Activated CD4-positive, CD25-positive, alpha-beta regulatory T cell treated with anti-CD3 and anti-CD28 coated beads, Interleukin-2, amount 50 U/mL, for 24 hours (primary cell): ENCODE results near the gene HARBI1.

Source experiments
- ATAC-seq, 2 donors: fragments of 150-1000 bp; cut with Tn5 transposase; one replicate each; pipeline ENCODE4 v1.10.0; 2021; ENCODE audit warnings: mild to moderate bottlenecking in 1 of 2, moderate library complexity in 1 of 2

HARBI1 gene, protein sequence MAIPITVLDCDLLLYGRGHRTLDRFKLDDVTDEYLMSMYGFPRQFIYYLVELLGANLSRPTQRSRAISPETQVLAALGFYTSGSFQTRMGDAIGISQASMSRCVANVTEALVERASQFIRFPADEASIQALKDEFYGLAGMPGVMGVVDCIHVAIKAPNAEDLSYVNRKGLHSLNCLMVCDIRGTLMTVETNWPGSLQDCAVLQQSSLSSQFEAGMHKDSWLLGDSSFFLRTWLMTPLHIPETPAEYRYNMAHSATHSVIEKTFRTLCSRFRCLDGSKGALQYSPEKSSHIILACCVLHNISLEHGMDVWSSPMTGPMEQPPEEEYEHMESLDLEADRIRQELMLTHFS

DNA sequence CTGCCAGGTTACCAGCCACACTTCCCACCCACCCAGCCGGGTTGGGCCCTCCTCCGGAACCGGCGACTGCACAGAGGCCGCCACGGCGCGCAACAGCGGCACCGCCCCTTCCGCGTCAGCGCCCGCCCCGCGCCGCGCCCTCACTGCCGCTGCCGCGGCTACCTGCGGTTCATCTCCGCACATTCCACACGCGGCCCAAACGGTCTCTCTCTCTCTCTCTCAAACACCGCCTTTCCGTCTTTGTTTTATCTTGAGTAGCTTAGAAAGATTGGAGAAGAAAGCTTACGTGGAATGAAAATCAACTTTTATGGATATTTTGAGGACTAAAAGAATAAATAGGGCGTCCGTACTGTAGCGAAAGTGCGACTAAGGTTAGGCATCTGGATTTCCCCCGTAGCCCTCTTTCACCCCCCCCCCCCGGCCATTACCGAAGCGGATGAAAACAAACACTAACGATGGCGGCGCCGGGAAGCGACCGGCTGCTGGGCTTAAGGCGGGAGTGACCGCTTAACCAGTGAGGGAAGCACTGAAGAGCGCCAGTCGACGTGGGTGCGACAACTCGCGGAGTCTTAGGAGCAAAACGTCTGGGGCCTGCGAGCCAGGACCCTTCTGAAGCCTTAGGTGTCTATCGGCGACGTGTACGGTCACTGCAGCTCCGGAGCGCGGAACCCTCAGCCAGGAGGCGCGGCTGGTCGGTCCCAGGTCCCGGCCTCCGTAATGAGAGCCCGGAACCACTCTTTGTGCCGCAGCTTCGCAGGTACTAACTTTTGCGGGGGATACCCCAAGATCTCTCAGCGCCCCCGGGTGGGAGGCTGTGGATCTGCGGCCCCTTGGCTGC lies at the start of gene HARBI1, which contains the start of gene ATG13:
Gene HARBI1 (minus strand): TSS at position 94 of the 838 bp plus-strand sequence. CDS start 990 bp downstream, outside the sequence.
Gene ATG13 (plus strand): TSS at position 420 of the 838 bp plus-strand sequence. CDS start 26,739 bp downstream, outside the sequence.
- ATAC-seq = peak; percentile 97 to 98

DNA sequence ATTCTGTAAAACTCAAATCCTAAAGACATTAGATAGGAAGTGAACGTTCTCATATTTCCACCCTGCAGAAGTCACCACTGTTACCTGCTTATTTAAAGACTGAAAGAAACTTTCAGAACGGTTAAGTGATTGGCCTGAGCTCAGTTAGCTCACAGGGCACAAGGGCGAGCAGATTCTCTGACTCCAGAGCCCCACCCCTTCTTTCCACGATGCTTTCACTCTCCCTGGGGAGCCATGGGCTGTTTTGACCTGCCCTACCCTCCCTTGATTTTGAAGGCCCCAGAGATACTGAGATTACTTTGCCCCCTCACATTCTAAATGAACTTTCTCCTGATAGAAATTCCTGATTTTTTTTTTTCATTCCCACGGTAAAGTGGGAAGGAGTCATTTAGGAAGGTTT lies 49.5 kb upstream of the HARBI1 start:
- no peak for ATAC-seq

DNA sequence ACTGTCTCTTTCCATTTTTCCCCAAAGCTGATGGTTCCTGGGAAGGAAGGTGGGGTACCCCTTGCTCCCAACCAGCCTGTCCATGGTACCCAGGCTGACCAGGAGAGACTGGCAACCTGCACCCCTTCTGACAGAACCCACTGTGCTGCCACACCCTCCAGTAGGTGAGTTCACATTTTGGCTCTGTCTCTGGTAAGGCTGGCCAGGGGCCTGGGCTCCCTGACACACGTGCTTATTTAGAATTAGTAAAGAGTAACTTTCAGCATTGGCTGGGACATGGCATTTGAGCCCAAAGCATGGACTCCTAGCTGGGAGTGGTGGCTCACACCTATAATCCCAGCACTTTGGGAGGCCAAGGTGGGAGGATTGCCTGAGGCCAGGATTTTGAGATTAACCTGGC lies 48.3 kb upstream of the HARBI1 start:
- ATAC-seq = no peak

DNA sequence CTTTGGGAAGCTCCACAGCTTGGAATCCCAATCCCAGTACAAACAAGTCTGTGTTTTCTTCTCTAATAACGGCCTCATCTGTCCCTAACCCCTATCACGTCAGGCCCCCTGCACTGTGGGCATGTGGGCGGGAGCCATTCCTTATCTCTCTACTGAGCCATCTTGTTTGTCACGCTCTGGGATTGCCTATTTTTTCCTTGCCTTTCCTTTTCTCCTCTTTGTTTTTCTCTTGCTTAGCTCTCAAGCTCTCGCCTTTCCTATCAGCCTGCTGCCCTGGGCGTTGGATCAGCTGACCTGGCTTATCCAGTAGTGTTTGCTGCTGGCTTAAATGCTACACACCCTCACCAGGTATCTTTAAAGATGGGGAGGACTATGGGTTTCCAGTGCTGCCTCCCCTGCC lies 47.6 kb upstream of the HARBI1 start:
- ATAC-seq = no peak

DNA sequence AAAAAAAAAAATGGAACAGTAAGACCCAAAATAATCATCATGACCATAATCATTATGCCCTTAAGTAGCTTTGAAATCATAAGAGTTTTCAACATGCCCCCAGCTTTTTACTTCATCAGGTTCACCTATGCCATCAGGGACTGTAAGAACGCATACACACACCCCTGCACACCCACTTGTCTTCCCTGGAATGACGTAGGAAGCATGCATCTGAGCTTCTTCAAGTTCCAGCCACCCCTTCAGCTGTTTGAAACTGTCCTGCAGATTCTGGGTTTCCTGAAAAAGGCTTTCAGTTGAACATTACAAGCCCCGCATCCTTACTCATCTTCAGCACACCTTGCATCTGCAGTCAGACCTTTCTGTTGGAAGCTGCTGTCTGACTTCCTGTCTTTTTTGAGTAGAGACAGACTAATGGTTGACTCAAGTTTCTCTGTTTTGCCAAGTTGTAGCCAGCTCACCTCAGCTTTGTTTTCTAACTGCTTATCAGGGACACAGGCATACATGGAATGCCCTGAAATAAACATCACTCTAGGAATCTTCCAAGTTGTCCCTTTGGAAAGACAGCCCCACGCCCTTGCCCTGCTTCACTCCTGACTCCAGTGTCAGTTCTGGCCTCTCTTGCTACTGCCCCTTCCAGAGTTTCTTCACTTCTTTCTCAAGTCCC lies 46.4 kb upstream of the HARBI1 start:
- no peak for ATAC-seq

DNA sequence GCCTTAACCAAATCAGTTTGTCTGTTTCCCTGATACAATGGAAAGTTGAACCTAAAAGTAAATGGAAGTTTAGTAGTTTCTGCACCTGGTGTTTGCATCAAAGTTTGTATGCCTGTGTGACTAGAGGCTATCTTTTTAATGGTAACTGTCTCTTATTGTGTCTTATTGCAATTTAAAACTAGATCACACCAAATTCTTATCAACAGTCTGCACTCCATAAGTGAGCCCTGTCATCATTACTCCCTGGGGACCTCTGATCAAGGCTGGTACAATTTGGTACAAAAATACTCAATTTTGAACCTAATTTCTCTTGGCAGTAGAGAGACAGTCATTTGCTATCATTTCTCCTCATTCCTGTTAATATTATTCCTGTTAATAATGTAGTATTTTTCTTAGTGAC lies 45.3 kb upstream of the HARBI1 start:
- no peak for ATAC-seq

DNA sequence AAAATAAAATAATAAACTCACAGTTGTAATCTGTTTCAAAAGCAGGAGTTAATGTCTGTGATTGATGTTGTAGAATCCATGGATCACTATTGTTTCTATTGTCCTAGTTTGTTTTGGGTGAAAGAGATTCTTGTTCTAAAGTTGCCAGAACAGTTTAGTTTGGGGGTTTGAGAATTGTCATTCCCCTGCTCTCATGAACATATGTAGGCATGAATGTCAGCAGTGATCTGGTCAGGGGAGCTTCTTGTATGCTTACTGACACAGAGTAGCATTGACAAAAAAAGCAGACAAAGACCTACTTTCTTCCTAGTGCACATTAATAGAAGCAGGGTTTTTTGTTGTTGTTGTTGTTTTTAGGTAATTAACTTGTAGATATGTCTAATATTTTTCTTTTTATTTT lies 44.8 kb upstream of the HARBI1 start:
- ATAC-seq = no peak

DNA sequence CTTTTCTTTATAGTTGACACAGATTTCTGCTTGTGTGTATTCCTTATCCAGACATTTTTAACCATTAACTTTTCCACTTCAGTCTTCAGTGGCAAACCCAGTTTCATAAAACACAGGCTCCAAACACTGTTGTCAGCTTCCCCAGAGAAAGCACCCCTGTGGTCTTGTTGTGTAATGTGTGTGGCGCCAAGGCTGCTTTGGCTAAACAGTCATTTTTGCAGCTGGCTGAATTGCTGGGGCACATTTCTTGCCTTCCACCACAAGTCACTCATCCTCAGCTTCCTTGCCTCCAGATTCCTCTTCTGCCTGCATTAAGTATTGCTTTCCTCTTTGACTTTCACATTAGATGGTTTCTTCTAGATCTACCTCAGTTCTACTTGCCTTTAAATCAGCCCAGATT lies 42.9 kb upstream of the HARBI1 start:
- ATAC-seq = no peak

DNA sequence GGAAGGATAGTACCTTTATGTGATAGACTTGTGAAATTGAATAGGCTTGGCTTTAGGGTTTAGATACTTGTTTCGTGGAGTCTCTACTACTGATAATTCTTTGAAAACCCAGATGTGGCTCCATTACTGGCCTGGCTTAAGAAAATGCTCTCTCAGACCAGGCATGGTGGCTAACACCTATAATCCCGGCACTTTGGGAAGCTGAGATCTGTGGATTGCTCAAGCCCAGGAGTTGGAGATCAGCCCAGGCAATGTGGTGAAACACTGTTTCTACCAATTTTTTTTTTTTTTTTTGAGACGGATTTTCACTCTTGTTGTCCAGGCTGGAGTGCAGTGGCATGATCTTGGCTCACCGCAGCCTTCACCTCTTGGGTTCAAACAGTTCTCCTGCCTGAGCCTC lies 41.2 kb upstream of the HARBI1 start:
- ATAC-seq = no peak

DNA sequence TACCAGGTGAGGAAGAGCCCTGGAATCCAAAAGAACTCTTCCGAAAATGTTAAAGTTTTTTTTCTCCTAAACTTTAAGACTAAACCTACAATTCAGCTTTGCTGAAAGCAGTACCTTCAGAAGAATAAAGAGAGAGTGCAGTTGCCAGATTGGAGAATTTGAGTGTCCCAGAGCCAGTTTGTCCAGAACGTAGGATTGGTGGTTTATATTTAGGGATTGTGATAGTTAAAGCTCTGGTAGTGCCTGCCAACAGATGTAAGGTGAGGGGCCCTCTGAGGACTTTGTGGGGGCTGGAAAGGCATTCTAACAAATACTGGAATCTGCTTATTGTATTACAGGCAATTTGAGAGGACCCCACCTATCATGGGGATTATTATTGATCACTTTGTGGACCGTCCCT lies 40.2 kb upstream of the HARBI1 start:
- no peak for ATAC-seq

DNA sequence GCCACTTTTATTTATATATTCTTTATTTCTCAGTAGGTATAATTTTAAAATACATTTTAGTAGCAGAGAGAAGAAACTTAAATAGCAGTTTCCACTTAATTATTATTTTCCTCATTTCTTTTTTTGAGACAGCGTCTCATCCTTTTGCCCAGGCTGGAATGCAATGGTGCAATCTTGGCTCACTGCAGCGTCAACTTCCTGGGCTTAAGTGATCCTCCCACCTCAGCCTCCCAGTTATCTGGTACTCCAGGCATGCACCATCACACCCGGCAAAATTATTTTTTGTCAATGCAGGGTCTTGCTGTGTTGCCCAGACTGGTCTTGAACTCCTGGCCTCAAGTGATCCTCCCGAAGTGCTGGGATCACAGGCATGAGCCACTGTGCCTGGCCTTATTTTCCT lies 38.6 kb upstream of the HARBI1 start:
- ATAC-seq = no peak

DNA sequence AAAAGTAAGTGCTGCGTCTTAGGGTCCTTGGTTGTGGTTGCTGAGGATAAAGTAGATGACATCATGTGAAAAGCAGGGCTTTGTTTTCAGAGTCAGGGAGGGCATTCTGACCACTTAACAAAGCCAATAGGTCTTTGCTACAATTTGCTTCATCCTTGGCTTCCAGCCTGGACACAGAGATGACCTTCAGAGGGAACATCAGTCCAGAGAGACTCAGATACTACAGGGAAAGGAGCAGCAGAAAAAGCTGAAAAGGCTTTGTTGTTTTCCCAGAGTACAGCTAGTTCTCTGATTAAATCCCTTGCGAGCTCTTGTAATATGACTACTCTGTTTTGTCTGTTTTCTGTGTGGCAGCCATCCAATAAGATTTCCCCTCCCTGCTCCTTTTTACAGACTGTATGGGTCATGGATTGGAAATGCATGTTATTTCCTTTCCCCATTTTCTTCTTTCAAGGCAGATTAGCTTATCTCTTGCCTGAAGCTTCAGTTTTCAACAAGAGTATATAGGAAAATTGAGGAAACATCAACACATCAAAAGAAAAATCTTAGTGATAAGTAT lies 32.2 kb upstream of the HARBI1 start:
- ATAC-seq = no peak

DNA sequence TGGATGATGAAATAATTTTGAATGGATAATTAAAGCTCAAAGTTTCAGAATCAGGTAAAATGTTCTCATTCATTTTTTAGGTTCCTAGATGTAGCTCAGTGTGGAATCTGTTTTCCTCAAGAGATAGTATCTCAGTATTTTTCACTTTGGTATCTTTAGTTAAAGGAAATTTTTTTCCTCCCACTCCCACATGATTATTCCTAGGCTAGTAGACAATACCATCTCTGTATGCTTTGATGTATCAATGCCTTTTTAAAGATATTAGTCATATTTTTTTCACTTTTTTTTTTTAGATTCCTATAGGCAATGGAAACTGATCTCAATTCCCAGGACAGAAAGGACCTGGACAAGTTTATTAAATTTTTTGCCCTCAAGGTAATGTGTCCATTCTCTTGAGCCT lies 27.0 kb upstream of the HARBI1 start:
- ATAC-seq = no peak

DNA sequence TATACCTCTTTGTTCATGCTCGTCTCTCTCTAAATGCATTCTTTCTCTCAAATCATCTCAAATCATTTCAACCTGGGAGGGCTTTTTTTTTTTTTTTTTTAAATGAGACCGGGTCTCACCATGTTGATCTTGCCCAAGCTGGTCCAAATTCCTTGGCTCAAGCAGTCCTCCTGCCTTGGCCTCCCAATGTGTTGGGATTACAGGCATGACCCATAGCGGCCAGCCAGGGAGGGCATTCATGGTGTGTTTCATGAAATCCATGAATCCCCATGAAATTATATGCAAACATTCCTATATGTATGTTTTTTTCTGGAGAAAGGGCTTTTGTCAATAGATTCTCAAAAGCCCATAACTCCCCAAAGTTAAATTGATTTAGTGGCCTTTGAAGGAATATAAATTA lies 26.5 kb upstream of the HARBI1 start:
- ATAC-seq = no peak

DNA sequence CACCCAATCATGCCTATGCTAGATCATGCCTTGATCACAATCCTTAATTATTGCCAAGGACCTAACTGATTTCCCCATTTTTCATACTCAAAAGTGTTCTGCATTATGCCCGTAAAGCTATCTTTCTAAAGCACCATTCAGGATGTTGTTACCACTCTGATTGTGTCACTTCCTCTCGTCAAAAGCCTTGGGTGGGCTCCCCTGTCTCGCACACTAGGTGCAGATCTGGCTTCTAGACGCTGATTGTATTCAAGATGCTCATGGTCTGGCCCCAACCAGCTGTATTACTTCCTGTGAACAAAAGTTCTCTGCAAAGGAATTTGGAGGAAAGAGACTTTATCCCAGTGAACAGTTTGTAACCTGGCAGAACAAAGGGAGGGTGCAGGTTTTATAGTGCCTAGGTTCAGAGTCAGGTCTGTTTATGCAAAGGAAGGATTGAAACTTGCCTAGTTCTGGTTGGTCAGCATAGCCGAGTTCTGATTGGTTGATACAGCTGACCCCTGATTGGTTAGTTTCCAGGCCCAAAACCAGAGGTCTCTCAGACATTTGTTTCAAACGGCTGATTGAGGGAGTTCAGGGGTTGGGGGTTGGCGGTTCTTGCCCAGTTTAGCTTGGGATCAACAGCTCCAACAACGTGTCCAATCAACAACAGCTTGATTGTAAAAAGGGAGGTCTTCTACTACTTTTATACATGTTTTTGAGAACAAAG lies 25.8 kb upstream of the HARBI1 start:
- ATAC-seq = no peak

DNA sequence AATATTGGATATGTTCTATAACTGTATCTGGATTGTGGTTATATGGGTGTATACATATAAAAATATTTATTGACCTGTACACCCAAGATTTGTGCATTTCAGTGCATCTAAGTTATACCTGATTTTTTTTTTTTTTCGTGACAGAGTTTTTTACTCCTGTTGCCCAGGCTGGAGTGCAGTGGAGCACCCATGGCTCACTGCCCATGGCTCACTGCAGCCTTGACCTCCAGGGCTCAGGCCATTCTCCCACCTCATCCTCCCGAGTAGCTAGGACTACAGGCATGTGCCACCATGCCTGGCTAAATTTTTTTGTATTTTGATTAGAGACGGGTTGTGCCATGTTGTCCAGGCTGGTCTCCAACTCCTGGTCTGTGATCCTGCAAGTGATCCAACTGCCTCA lies 24.6 kb upstream of the HARBI1 start:
- no peak for ATAC-seq

DNA sequence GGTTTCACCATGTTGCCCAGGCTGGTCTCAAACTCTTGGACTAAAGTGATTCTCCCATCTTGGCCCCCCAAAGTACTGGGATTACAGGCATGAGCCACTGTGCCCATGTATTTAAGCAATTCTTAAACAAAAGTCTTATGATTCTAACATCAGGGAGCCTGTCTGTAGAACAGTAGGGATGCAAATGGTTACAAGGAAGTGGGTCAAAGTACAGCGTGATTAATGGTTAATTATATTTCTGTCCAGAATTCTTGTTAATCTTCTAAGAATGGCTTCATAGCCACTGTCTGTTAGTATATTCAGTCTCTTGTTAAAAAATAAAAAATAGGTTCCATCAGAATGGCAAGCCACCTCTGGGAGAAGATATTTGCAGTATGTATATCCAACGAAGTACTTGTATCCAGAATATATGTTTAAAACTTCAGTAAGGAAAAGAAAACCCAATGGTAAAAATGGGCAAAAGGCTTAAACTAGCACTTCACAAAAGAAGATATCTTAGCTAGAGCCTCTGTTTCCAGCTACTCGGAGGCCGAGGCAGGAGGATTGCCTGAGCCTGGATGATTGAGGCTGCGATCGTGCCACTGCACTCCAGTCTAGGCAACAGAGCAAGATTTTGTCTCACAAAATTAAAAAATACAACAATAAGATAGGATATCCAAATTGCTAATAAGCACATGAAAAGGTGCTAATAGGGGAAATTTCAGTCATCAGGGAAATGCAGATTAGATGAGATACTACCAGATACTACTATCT lies 23.2 kb upstream of the HARBI1 start:
- ATAC-seq = no peak

DNA sequence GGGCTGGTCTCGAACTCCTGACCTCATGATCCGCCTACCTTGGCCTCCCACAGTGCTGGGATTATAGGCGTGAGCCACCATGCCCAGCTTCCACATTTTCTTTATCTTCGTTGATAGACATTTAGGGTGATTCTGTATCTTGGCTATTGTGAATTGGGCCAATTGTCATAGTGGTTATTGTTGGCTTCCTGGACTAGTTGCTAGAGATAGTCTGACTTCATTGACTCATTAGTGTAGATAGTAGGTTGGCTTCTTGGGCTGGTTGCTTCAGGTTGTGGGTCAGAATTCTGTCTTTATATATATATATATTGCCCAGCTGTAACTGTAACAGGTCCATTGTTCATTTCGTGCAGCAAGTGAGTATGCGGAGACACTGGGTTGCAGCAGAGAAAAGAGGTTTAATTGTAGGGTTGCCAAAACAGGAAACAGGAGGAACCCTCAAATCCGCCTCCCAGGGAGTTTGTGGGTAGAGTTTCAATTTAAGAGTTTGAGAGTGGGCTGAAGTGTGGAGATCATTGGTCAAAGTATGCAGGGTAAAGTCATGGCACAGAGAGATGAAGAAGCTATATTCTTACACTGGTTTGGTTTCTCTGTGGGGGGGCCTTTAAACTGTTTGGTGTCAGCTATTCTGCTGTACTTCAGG lies 22.3 kb upstream of the HARBI1 start:
- no peak for ATAC-seq

DNA sequence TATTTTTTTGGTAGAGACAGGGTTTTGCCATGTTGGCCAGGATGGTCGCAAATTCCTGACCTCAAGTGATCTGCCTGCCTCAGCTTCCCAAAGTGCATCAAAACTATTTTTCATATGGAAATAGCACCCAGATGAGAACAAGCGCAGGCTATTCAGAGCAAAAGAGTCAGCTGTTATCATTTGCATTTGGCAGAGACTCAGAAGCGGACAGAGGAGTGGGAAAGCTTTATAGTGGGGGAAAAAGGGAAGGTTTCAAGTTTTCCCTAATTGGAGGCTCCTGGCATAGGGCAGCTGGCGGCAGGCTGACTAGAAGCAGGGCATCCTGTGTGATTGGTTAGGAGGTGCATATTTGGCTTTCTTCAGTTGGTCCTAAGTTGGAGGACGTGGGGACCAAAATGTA lies 20.5 kb upstream of the HARBI1 start:
- no peak for ATAC-seq

DNA sequence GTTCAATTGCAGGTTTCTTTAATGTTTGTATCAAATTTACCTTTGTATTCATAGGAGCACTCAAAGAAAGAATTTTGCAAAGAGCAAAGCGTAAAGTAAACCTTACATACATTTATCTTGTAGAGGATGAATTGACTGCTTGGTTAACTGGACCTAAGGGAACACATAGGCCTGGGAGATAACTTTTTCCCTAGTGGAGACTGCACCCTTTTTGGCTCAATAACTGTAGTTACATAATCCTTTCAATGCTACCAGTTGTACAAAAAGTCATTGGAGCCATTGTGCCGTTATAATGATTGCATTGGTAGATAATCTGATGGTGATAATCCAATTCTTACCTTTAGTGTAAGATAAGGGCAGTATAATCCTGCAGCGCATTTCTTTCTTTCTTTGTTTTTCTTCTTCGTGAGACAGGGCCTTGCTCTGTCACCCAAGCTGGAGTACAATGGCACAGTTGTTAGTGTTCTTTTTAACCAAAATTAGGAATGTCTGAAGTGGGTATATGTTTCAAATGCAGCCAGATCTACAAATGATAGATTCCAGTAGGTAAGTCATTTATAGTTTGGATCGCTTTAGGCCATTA lies 18.6 kb upstream of the HARBI1 start:
- ATAC-seq = no peak
